ENCODE data around the gene MACROD2.

Gene MACROD2

GRCh38 chr20:14609328-14610221, 614.3 kb downstream of the MACROD2 start:
- no peak for DNase-seq

GRCh38 chr20:14611479-14611878, 616.2 kb downstream of the MACROD2 start:
- DNase-seq: no peak

DNA sequence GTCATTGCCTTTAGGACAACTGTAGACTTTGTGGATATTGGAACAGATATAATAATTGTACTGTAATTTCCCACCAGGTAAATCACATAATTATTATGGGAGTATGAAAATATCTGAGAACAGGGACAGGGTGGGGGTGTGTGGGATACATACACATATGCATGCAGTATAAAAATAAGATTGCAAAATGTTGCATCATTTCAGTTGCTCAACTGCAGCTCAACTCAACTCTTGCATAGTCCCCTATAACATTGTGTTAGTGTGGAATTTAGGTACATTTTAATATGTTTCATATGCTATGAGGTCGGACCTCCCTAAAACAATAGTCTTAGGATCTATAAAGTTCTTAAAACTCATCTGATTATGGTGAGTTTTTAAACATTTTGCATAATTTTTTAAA, 617.1 kb downstream of the MACROD2 start:
- no peak for DNase-seq

DNA sequence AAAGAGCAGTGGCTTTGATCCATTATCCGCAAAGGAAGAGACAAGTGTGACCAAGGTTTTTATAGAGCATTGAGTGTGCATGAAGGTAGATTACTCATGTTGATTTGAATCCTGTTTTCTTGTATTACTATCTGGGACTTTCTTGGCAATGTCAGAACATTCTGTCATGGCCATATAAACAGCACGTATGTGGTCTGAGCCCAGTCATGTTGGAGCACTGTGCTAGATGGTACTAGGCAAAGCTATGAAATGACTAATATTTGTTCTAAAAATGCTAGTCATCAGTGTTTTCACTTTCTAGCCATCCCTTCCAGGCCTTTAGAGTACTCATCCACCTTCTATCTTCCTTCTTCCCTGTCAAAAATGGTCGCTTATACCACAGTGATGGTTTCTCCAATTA, 620.7 kb downstream of the MACROD2 start:
- no peak for DNase-seq

DNA sequence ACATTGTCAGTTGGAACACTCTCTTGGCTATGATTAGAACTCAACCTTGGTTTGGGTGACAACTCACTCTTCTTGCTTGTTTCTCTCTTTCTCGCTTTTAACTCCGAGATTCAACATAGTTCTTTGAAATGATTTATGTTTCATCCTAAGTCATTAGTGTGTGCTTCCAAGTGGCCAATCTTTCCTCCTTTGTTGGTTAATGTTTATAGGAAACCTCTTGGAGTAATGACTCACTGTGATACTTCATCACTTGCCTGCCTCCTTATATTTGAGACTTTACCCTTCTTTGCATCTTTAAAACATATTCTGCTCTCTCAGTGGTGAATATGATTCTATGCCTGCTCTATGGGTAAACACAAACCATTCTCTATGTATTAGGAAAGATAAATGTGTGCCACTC, 621.8 kb downstream of the MACROD2 start:
- no peak for DNase-seq

DNA sequence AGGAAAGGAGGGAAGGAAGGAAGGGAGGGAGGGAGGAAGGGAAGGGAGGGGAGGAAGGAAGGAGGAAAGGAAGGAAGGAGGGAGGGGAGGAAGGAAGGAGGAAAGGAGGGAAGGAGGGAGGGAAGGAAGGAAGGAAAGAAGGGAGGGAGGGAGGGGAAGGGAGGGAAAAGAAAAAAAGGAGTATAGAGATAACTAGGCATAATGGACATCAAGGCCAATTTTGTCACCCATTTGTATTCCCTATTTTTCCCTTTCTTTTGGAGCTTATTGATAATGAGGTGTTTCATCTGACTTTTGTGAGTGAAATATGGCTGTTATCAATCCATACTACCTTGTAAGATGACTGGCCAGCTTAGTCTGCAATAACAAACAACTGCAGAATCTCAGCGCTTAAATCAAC, 624.1 kb downstream of the MACROD2 start:
- no peak for DNase-seq

DNA sequence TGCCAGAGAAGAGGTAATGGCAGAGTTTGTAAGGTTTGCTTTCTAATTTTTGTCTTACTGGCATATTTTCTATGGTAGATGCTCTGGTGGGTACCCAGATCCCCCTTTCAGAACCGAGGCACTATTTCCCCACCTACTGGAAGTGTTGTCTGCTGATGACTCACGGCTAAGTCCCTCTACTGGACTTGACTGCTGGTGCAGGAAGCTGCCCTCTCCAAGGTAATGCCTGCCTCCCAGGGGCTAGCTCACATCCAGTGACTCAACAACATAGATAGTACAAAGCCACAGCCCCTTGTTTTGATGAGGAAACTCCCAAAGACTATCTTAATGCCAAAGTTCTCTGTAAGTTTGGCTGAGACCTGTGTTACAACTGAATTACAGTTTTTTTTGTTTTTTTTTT, 627.5 kb downstream of the MACROD2 start:
- DNase-seq: no peak

- no peak for DNase-seq
Measured at GRCh38 chr20:14631011-14631410, 635.7 kb downstream of the MACROD2 start.

DNA sequence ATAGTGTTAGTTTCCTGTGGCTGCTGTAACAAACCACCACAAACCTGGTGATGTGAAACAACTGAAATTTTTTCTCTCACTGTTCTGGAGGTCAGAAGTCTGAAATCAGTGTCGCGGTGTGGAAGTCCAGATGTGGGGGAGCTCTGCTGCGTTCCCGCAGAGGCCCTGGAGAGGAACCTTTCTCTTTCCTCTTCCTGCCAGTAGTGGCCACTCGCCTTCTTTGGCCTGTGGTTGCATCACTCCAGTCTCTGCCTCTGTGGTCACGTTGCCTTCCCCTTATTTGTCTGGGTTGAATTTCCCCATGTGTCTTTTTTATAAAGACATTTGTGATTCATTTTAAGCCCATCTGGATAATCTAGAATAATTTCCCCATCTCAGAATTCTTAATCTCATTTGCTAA, 637.6 kb downstream of the MACROD2 start:
- DNase-seq: no peak

DNA sequence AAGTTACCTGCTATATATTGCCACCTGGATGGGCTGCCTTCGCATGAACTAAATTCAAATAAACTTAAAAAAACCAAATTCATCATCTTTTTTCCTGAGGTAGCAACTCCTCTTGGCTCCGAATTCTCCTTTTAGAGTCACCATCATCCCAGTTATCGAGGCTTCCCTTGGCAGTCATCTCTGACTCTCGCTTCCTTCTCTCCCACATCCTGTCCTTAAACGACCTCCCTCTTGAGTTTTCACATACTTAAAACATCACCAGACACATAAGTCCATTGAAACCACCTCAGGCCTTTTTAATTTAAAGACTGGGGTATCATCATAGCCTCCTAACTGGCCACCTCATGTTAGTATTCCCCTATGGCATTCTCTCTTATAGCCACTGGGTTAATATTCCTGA, 638.2 kb downstream of the MACROD2 start:
- DNase-seq: no peak

DNA sequence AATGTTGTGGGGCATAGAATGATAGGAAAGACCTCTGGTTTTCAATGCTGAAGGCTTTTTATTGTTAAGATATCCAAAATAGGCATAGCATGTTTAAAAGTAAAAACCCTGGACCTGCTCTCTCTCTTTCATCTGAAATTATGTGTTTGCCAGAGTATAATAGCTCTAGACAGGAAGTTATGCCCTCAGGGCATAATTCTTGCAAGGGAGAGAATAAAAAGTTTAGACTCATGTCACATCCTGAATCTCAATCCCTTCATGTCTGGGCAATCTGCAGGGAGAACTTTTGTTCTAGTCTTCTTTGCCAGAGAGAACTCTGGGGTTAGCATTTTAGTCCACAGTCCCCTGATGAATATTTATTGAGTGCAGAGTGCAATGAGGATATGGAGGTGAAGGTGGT, 639.3 kb downstream of the MACROD2 start:
- no peak for DNase-seq

GRCh38 chr20:14637441-14637840, 642.1 kb downstream of the MACROD2 start:
- DNase-seq: no peak

GRCh38 chr20:14643146-14643545, 647.8 kb downstream of the MACROD2 start:
- no peak for DNase-seq

- DNase-seq: no peak
Measured at GRCh38 chr20:14643556-14643955, 648.2 kb downstream of the MACROD2 start.

DNA sequence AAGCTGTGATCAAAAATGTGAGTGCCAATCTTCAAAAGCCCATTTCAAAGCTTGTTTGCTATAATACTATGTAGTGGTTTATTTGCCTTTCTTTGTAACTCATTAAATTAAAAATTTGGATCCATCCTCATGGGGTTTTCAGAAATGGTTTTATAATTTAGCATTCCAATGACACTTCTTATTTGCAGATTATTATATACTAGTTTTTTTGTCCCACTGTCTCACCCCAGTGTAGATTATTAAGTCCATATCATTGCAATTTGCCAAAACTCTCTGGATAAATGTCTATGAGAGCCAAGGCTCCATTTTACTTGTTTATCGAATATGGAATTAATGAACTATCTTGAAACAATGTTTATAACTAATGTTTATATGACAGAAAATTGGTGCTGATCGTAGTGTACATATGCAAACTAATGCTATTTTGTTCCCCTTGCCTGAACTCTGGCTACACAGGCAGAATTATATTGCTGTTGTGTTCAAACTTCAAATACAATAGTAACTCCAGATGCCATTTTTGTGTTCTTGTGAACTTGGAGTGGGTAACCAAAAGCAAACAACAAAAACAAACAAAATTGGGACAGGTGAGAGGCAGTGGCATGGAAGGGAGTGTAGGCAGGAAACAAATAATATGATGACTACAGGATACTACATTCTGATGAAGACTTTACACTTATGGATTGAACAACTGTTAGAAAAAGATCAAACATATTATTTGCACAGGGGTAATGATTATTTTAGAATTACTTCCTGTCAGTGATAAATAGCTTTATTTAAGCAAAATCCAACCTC, 649.2 kb downstream of the MACROD2 start:
- no peak for DNase-seq

GRCh38 chr20:14647016-14647415, 651.7 kb downstream of the MACROD2 start:
- no peak for DNase-seq

- DNase-seq: no peak
Measured at GRCh38 chr20:14649662-14650061, 654.3 kb downstream of the MACROD2 start.

GRCh38 chr20:14657266-14658005, 662.1 kb downstream of the MACROD2 start:
- DNase-seq: no peak

DNA sequence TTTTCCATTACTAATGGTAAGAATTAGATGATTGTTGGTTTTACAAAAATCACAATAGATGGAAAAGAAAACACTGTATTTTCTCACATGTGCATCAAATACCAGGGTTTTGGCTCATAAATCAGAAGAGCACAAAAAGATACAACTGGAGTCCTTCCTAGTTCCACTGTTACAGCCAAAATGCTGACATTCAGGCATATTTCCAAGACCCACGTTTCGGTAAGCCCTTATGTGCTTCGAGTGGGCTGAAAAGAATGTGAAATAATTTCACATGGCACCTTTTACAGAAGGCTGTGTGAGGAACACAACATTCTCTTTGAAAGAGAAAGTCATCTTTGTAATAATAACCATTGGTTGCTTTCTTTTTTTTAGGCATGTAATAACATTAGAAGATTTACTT, 668.8 kb downstream of the MACROD2 start:
- DNase-seq: no peak

GRCh38 chr20:14666696-14667095, 671.4 kb downstream of the MACROD2 start:
- DNase-seq: no peak

DNA sequence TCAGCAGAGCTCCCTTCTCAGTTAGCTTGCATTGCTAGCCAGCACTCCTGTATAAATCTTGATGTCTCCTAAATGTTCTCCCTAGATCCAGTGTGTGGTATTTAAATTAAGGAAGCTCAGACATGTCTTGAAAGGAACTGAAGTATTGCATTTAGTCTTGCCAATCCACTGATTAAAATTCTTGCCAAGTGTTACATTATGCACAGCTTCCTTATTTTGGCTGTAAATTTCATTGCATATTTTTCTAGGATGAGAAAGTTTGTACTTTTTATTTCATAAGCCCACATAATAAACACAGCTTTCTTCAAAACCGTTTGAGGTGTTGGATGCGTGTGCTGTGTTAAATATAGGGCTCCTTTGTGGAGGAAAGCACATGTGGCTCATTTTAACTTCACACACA, 671.9 kb downstream of the MACROD2 start:
- no peak for DNase-seq

DNA sequence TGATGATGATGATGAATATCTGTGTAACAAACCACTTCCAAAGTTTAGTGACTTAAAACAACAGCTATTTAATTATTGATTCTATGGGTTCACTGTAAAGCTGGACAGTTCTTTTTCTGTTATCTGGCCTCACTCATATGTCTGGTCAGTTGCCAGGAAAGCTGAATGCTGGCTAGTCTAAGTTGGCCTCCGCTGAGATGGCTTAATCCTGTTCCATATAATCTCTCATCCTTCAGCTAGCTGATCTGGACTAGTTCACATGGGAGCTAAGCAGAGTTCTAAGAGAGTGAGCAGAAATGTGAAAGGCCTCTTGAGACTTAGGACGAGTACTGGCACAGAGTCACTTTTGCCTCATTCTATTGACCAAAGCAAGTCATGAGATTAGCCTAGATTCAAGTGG, 676.8 kb downstream of the MACROD2 start:
- DNase-seq: no peak

- DNase-seq: no peak
Measured at GRCh38 chr20:14673164-14673563, 677.8 kb downstream of the MACROD2 start.

GRCh38 chr20:14677455-14677854, 682.1 kb downstream of the MACROD2 start:
- no peak for DNase-seq
